Skeletal muscle satellite cell (primary cell): ENCODE measurements around the gene MRPS27.

ENCODE experiments used
- H3K27me3 ChIP-seq: 2 replicates; pipeline ENCODE4 v1.7.0; 2013; ENCODE audit warnings: low read length; ENCODE audit not compliant: control insufficient read depth, insufficient read depth
- H3K36me3 ChIP-seq: 2 replicates; pipeline ENCODE4 v1.7.0; 2013; ENCODE audit warnings: mild to moderate bottlenecking, control low read depth, low read length; ENCODE audit not compliant: insufficient read depth
- H3K4me1 ChIP-seq: 2 replicates; pipeline ENCODE4 v1.7.0; 2013; ENCODE audit warnings: low read length; ENCODE audit not compliant: control insufficient read depth, insufficient read depth
- H3K4me2 ChIP-seq: 2 replicates; pipeline ENCODE4 v1.7.0; 2013; ENCODE audit warnings: mild to moderate bottlenecking, low read length
- H3K4me3 ChIP-seq: 2 replicates; pipeline ENCODE4 v1.7.0; 2013; ENCODE audit warnings: low read length
- H3K9ac ChIP-seq: 2 replicates; pipeline ENCODE4 v1.7.0; 2013; ENCODE audit warnings: mild to moderate bottlenecking, low read depth, low read length, moderate library complexity
- H3K9me3 ChIP-seq: replicated peaks from 2 replicates; pipeline ENCODE4 v1.7.0; 2013; ENCODE audit warnings: mild to moderate bottlenecking, control low read depth, low read length

Gene MRPS27

DNA sequence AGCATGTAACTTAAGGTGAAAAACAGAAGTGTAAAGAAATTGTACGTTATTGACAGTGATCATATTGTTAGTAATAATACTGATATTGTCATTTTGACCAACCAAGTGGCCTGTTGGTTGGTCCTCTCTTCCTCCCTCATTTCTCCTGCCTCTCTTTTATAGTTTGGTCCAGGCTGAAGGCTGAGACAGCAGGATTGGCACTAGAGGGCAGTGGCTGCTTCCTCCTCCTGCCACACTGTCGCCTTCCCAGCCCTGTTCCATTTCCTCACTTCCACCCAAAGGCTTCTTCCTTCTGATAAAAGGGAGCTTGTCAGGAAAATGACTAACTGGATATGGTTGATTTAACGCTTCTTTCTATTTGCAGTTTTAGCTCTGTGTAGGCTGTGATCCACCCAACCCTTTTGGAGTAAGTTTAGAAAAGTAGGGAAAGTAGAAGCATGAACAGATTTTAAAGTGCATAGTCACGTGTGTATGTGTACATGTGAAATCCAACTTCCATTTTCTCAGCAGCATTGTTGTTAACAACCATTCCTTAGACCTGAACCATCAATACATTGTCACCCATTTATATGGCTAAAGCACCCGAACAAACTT is 35.8 kb upstream of the MRPS27 start:
- peaks cover 15% of the 10 kb centered on the region for H3K4me1 ChIP-seq
- H3K4me3 ChIP-seq = no peak overlapping the region
- H3K9ac ChIP-seq = peak overlapping the region; percentile 22
- H3K27me3 ChIP-seq = no peaks in the 10 kb centered on the region
- peaks cover 9% of the 10 kb centered on the region for H3K36me3 ChIP-seq
- H3K4me2 ChIP-seq = no peak overlapping the region
- no peaks in the 10 kb centered on the region for H3K9me3 ChIP-seq

DNA sequence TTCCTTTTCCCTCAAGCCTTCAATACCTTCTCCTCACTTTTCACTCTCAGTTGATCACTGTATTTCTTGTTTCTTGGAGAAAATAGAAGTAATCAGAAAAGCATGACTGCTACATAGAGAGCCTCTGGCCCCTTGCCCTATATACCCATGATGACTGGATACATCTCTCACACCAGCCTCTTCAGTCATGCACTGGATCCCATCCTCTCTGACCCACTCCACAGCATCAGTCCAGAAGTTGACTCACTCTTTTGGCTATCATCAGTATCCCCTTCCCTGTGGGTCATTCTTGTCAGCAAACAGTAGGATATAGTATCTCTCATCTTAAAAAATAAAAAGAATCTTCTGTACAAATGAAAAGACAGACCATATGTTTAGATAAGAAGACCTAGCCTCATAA is 33.0 kb upstream of the MRPS27 start:
- H3K9me3 ChIP-seq = no peaks in the 10 kb centered on the region
- H3K36me3 ChIP-seq = no peaks in the 10 kb centered on the region
- H3K4me1 ChIP-seq = peaks cover 22% of the 10 kb centered on the region
- no peak overlapping the region for H3K4me3 ChIP-seq
- H3K9ac ChIP-seq = no peak overlapping the region
- H3K4me2 ChIP-seq = peak overlapping the region; percentile 22
- H3K27me3 ChIP-seq = no peaks in the 10 kb centered on the region

DNA sequence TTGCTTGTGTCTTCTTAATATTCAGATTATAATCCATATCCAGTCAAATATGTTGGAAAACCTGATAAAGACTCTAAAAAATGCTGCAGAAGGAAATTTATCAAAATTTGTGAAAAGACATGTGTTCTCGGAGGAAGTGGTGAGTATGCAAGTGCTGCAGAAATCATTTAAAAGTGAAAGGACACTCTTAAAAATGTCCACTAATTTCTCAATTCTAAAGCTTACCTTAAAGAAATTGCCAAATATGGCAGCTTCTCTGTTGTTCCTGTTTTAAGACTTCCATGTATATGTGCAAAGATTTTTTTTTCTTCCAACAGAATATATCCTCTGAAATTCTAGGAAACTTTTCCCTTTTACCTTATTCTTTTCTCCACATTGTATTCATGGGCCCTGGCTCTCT is 32.6 kb upstream of the MRPS27 start:
- H3K4me3 ChIP-seq = no peak overlapping the region
- H3K9me3 ChIP-seq = no peaks in the 10 kb centered on the region
- no peak overlapping the region for H3K9ac ChIP-seq
- H3K36me3 ChIP-seq = no peaks in the 10 kb centered on the region
- H3K27me3 ChIP-seq = no peaks in the 10 kb centered on the region
- no peak overlapping the region for H3K4me2 ChIP-seq
- H3K4me1 ChIP-seq = peaks cover 24% of the 10 kb centered on the region

DNA sequence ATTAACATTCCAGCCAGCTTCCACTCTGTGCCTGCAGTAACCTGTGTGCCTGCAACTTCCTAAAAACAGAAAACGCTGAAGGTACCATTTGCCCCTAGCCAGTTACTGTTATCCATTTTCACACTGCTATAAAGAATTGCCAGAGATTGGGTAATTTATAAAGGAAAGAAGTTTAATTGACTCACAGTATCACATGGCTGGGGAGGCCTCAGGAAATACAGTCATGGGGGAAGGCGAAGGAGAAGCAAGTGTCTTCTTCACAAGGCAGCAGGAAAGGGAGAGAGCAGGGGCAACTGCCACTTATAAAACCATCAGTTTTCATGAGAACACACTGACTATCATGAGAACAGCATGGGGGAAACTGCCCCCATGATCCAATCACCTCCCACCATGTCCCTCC is 31.3 kb upstream of the MRPS27 start:
- Histone ChIP-seq H3K36me3 (no peaks in the 10 kb centered on the region), H3K4me1 (peaks cover 29% of the 10 kb centered on the region), H3K9ac (no peak overlapping the region), H3K9me3 (no peaks in the 10 kb centered on the region), H3K27me3 (no peaks in the 10 kb centered on the region), H3K4me2 (no peak overlapping the region), H3K4me3 (no peak overlapping the region)

DNA sequence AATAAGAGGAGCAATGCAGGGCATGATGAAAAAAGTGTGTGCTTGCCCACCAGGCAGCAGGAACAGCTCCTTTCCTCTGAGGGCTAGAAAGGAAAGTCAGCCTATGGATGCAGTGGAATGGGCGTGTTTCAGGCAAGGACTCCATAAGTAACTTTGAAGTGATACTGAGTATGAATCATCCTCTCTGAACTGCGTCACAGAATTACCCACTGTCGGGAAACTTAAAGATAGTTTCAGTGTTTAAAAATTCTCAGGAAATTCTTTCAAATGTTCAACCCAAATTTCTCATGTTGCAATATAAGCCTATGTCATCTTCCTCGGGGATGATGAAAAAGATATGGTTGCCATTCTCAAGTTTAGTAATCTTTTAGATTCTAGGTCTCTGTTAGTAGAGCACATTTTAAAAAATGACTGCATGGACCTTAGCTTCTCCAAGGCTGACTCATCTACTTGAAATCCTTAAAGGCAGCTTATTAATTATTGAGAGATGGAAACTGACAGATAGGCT is 27.8 kb upstream of the MRPS27 start:
- peaks cover 13% of the 10 kb centered on the region for H3K36me3 ChIP-seq
- no peaks in the 10 kb centered on the region for H3K9me3 ChIP-seq
- H3K4me2 ChIP-seq = peak overlapping the region; percentile 33
- no peak overlapping the region for H3K4me3 ChIP-seq
- H3K27me3 ChIP-seq = no peaks in the 10 kb centered on the region
- peaks cover 17% of the 10 kb centered on the region for H3K4me1 ChIP-seq
- H3K9ac ChIP-seq = peak overlapping the region; percentile 24

DNA sequence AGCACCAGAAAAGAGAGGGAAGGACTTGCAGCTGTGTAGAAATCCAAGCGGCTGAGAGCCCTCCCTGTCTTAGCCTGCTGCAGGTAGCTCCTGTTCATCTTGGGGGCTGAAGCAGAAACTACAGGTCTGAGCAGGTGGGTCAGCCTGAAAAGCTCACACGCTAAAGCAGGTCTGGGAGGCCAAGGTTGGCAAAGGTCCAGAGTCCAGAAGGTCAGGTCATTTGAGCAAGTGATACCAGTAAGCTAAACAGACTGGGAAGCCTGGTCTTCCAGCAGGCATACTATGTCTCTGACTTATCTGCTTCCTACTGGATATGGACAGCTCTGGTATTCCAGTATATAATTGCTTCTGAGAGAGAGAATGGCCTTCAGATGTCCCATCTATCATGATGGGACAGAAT is 26.4 kb upstream of the MRPS27 start:
- no peak overlapping the region for H3K9ac ChIP-seq
- no peaks in the 10 kb centered on the region for H3K27me3 ChIP-seq

DNA sequence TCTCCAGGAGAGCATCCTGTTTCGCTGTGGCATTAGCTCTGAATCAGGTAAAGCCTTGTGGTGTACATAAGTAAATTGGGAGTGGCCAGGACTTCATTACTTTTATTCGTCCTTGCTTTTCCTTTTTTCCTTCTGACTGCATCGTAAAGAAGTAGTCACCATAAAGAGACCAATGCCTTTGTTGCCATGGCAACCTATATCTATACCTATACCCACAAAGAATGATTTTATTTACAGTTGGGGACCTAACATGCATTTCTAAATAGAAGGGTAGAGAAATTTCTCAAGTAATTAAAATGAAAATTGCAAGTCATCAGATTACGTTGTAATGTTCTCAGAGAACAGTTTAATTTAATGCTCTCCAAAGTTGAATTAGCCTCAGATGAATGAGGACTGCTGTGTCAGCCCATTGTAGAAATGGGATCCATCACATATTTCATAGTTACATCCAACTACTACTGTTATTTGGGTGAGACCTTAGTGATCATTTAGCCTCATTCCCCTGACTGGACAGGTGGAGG is 18.7 kb upstream of the MRPS27 start:
- H3K4me2 ChIP-seq = no peak overlapping the region
- no peaks in the 10 kb centered on the region for H3K4me1 ChIP-seq
- H3K36me3 ChIP-seq = peaks cover 48% of the 10 kb centered on the region
- H3K9me3 ChIP-seq = no peaks in the 10 kb centered on the region
- H3K4me3 ChIP-seq = no peak overlapping the region
- no peak overlapping the region for H3K9ac ChIP-seq
- H3K27me3 ChIP-seq = no peaks in the 10 kb centered on the region

More for the DNA sequence above, 26.4 kb upstream of the MRPS27 start:
- peaks cover 20% of the 10 kb centered on the region for H3K36me3 ChIP-seq
- H3K4me2 ChIP-seq = no peak overlapping the region
- H3K9me3 ChIP-seq = no peaks in the 10 kb centered on the region
- no peak overlapping the region for H3K4me3 ChIP-seq
- H3K4me1 ChIP-seq = peaks cover 15% of the 10 kb centered on the region

DNA sequence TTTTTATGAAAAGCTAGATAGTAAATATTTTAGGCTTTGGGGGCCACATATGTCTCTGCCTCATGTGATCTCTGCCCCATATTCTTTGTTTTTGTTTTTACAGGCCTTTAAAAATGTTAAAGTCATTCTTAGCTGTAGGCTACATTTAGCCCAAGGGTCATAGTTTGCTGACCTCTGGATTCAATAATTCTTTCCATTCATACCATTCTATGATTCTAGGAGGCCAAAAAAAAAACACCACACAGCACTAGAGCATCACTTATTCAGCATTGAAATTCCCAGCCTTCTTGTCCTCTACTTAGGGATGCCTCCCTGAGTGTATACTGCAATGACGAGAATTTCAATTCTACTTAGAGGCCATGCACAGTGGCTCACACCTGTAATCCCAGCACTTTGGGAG is 17.1 kb upstream of the MRPS27 start:
- Histone ChIP-seq H3K36me3 (peaks cover 47% of the 10 kb centered on the region), H3K4me1 (no peaks in the 10 kb centered on the region), H3K4me2 (no peak overlapping the region), H3K9me3 (no peaks in the 10 kb centered on the region), H3K4me3 (no peak overlapping the region), H3K9ac (no peak overlapping the region), H3K27me3 (no peaks in the 10 kb centered on the region)

DNA sequence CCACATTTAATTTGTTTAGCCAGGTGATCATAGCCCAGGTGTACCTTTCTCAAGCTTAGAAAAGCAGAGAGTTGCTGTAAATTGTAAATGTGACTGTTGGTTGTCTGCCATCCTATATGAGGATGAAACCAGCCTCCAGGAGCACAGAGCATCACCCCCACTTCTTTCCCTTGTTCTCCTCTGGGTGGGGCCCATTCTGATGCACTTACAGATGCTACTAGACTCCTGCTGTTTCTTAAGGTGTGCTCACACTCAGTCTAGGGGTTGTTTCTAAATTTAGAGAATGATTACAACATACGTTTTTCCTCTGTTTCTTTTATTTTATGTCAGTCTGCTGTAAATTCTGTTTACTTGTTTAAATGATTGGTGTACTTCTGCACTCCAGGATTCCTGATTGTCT is 10.7 kb upstream of the MRPS27 start:
- Histone ChIP-seq H3K36me3 (peaks cover 40% of the 10 kb centered on the region), H3K9me3 (no peaks in the 10 kb centered on the region)

DNA sequence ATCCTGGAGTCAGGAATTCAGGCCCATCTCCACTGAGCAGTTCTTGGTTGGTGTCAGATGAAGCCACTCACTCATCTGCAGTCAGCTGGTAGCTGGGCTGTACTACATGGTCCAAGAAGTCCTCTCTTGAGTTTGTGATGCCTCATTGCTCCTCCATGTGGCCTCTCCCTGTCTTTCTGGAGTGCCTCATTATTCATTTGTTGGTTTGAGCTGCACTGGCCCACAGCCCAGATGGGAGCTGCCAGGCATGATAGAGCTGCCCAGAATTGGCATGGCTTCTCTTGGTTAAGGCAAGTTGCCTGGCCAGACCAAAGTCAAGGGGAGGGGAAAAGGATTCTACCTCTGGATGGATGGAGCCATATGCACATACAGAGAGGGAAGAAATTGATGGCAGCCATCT is 8.1 kb upstream of the MRPS27 start:
- Histone ChIP-seq H3K4me1 (peaks cover 23% of the 10 kb centered on the region), H3K9ac (no peak overlapping the region), H3K4me2 (no peak overlapping the region), H3K36me3 (peaks cover 46% of the 10 kb centered on the region), H3K27me3 (no peaks in the 10 kb centered on the region), H3K9me3 (no peaks in the 10 kb centered on the region), H3K4me3 (no peak overlapping the region)

More for the DNA sequence above, 10.7 kb upstream of the MRPS27 start:
- H3K9ac ChIP-seq = no peak overlapping the region
- no peak overlapping the region for H3K4me3 ChIP-seq
- peaks cover 11% of the 10 kb centered on the region for H3K4me1 ChIP-seq
- H3K27me3 ChIP-seq = no peaks in the 10 kb centered on the region
- no peak overlapping the region for H3K4me2 ChIP-seq

DNA sequence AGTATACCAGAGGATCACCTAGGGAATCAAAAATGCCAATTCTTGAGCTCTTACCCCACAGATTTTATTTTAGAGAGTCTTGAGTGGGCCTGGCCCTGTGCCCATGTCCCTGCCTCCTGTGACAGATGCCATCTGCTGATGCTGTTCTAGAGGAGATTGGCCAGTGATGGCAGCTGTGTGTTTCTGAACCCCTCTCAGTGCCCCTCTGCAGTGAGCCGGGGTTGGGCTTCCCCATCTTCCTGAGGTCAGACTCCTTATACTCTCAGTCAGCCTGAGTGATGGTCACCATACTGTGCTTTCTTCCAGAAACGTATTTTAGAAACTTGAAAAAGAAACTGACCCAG is 6.2 kb upstream of the MRPS27 start:
- Histone ChIP-seq H3K4me1 (peaks cover 24% of the 10 kb centered on the region), H3K4me3 (no peak overlapping the region), H3K36me3 (peaks cover 40% of the 10 kb centered on the region), H3K27me3 (no peaks in the 10 kb centered on the region), H3K9me3 (no peaks in the 10 kb centered on the region), H3K9ac (no peak overlapping the region), H3K4me2 (peak overlapping the region; percentile 19)

DNA sequence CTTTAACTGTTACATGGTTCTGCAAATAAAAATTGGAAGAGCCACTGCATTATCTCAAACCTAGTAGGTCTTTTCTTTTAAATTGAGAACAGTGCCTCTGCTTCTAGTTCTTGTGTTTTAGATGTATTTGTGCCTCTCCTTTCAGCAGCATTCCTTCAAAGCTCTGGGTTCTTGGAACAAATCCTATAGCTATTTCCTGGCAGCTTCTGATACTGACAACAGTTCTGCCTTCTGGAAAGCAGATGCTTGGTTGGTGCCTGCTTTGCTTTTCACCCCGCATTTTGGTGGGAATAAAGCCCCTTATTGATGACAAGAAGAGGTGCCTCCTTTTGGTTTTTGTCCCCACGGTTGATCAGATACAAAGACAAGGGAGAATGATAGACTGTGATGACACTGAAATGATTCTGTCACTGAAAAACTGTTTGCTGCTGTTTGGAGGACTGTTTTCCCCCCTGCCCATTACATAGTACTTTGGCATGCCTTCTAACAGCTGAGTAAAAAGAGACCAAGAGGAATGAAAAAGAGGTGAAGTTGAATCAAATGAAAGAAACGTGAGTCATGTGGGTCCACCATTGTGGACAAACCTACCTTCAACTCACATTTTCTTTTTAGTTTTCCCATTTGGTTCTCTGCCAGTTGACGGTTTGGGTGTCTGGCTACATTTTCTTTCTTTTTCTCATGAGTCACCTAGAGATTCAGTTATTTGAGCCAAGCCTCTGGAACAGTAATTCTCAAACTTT is 5.7 kb upstream of the MRPS27 start:
- H3K27me3 ChIP-seq = no peaks in the 10 kb centered on the region
- no peaks in the 10 kb centered on the region for H3K9me3 ChIP-seq
- peaks cover 28% of the 10 kb centered on the region for H3K4me1 ChIP-seq
- H3K4me3 ChIP-seq = no peak overlapping the region
- H3K9ac ChIP-seq = no peak overlapping the region
- H3K4me2 ChIP-seq = peak overlapping the region; percentile 19
- peaks cover 40% of the 10 kb centered on the region for H3K36me3 ChIP-seq
